Fibroblast of lung (primary cell): Measurements from ENCODE around the gene ATOSB. TPM values are rescaled to one million over a fixed set of nuclear protein-coding genes. Genes with fewer than 3 reads are reported as not detected.
"Not testable (repeated sequence)": the region's sequence is repeated elsewhere in the genome, so short reads cannot be mapped to it uniquely, and the experiment has no call there.

Experiments used
- DNase-seq, 2 donors: peaks; one replicate each; pipeline versions ENCODE4 v3.0.0 to v3.0.0-alpha.2; 2010; ENCODE audit warnings: low read depth in 2 of 2
- H2AFZ ChIP-seq: 2 replicates; pipeline ENCODE4 v1.5.1; 2012; ENCODE audit warnings: low read length, control low read depth, inconsistent platforms
- H3K27ac ChIP-seq: 2 replicates; pipeline ENCODE4 v1.5.1; 2011; ENCODE audit warnings: low read length, control low read depth; ENCODE audit not compliant: insufficient read depth
- H3K27me3 ChIP-seq: 2 replicates; pipeline ENCODE4 v1.5.1; 2011; ENCODE audit warnings: mild to moderate bottlenecking, low read length; ENCODE audit not compliant: control insufficient read depth, insufficient read depth
- H3K36me3 ChIP-seq: 2 replicates; pipeline ENCODE4 v1.5.1; 2011; ENCODE audit warnings: low read length; ENCODE audit not compliant: control insufficient read depth, insufficient read depth
- H3K4me1 ChIP-seq: 2 replicates; pipeline ENCODE4 v1.5.1; 2011; ENCODE audit warnings: low read length; ENCODE audit not compliant: control insufficient read depth, insufficient read depth; ENCODE audit errors: extremely low read depth
- H3K4me2 ChIP-seq: 2 replicates; pipeline ENCODE4 v1.5.1; 2011; ENCODE audit warnings: low read length, control low read depth; ENCODE audit not compliant: insufficient read depth; ENCODE audit errors: extremely low read depth
- H3K4me3 ChIP-seq, 4 experiments: fragments of 200-600 bp in 1 of 4; sonication (generic) in 1 of 4; replicated peaks in 1 of 4; 2 replicates each; pipeline ENCODE4 v1.5.1; 2011 to 2016; ENCODE audit warnings: low read length in 4 of 4, low read depth in 3 of 4, mild to moderate bottlenecking in 3 of 4, control low read depth in 2 of 4, inconsistent platforms in 1 of 4, mixed read lengths in 1 of 4; ENCODE audit not compliant: insufficient read depth in 1 of 4; ENCODE audit errors: control extremely low read depth in 1 of 4
- H3K79me2 ChIP-seq: 2 replicates; pipeline ENCODE4 v1.5.1; 2012; ENCODE audit warnings: mild to moderate bottlenecking, low read length, inconsistent platforms; ENCODE audit not compliant: control insufficient read depth, insufficient read depth
- H3K9ac ChIP-seq: 2 replicates; pipeline ENCODE4 v1.5.1; 2011; ENCODE audit warnings: mild to moderate bottlenecking, low read length, control low read depth; ENCODE audit not compliant: insufficient read depth
- H3K9me3 ChIP-seq: 2 replicates; pipeline ENCODE4 v1.5.1; 2012; ENCODE audit warnings: low read depth, low read length; ENCODE audit not compliant: control insufficient read depth, insufficient read depth
- H4K20me1 ChIP-seq: 2 replicates; pipeline ENCODE4 v1.5.1; 2011; ENCODE audit warnings: low read length; ENCODE audit not compliant: control insufficient read depth, insufficient read depth; ENCODE audit errors: extremely low read depth
- CTCF ChIP-seq, 2 donors: IDR thresholded peaks in 1 of 2; conservative IDR thresholded peaks in 1 of 2; 1 replicate in 1 of 2; 2 replicates in 1 of 2; pipeline ENCODE4 v1.5.1; 2011 to 2012; ENCODE audit warnings: low read length in 2 of 2, control low read depth in 1 of 2, inconsistent platforms in 1 of 2, low read depth in 1 of 2, mild to moderate bottlenecking in 1 of 2
- EZH2 ChIP-seq: IDR thresholded peaks from 2 replicates; pipeline ENCODE4 v1.5.1; 2012; ENCODE audit warnings: low read length, control low read depth, mild to moderate bottlenecking; ENCODE audit errors: missing control alignments
- polyA plus RNA-seq, 2 donors: library from polyadenylated mRNA; depleted of rRNA in 1 of 2; stranded (reverse) in 1 of 2; unstranded in 1 of 2; fragments of >200 nt; gene quantifications; 2 replicates each; pipeline ENCODE4 v1.2.1, GENCODE V29; 2011 to 2012; ENCODE audit warnings: missing spikeins in 1 of 2
- total RNA-seq: library from RNA; depleted of rRNA; stranded (reverse); fragments of >200 nt; gene quantifications from 2 replicates; pipeline ENCODE4 v1.2.1, GENCODE V29; 2014

Gene ATOSB
- total and polyA plus RNA-seq, 2 donors (not counting 1 experiment from before 2014, with no cell fraction given), result 18.2 to 24.5 TPM

- H3K9me3 ChIP-seq, result no peaks in the 10 kb centered on the region
- no peaks in the 10 kb centered on the region for H3K27me3 ChIP-seq
- no peaks in the 10 kb centered on the region for H3K4me1 ChIP-seq
- TF ChIP-seq EZH2, result no peak
- TF ChIP-seq CTCF (conservative IDR thresholded peaks at IDR 0.05 in 1 of 2, IDR thresholded peaks at IDR 0.05 in 1 of 2; ENCODE audit: low read depth in 1 of 2, low read length in 2 of 2), result no peak
- H3K9ac ChIP-seq, result no peak overlapping the region
- no peaks in the 10 kb centered on the region for H4K20me1 ChIP-seq
- no peaks in the 10 kb centered on the region for H3K36me3 ChIP-seq
- no peak overlapping the region for H3K4me3 ChIP-seq
- no peaks in the 10 kb centered on the region for H3K79me2 ChIP-seq
- DNase-seq, result no peak
- H2AFZ ChIP-seq, result no peak overlapping the region
- no peak overlapping the region for H3K27ac ChIP-seq
- H3K4me2 ChIP-seq, result no peak overlapping the region
Observed at GRCh38 chr9:35152926-35153325, 37.3 kb upstream of the ATOSB start.

- not testable (repeated sequence) for H3K79me2 ChIP-seq, H3K9me3 ChIP-seq, H3K27ac ChIP-seq, H3K36me3 ChIP-seq, H3K4me3 ChIP-seq, H3K9ac ChIP-seq, H4K20me1 ChIP-seq, H2AFZ ChIP-seq, H3K4me1 ChIP-seq, H3K27me3 ChIP-seq, H3K4me2 ChIP-seq, DNase-seq
Observed at GRCh38 chr9:35147941-35148563, 32.4 kb upstream of the ATOSB start.

GRCh38 chr9:35142037-35142436, 26.4 kb upstream of the ATOSB start:
- Histone ChIP-seq H3K4me1 (no peaks in the 10 kb centered on the region), H2AFZ (no peak overlapping the region), H4K20me1 (no peaks in the 10 kb centered on the region), H3K27me3 (no peaks in the 10 kb centered on the region), H3K4me2 (no peak overlapping the region), H3K27ac (no peak overlapping the region), H3K9me3 (no peaks in the 10 kb centered on the region), H3K79me2 (no peaks in the 10 kb centered on the region), H3K36me3 (no peaks in the 10 kb centered on the region), H3K9ac (no peak overlapping the region), H3K4me3 (no peak overlapping the region)
- TF ChIP-seq CTCF (conservative IDR thresholded peaks at IDR 0.05 in 1 of 2, IDR thresholded peaks at IDR 0.05 in 1 of 2; ENCODE audit: low read depth in 1 of 2, low read length in 2 of 2), result no peak
- no peak for TF ChIP-seq EZH2
- no peak for DNase-seq
